GM12892 (cell line): Measurements from ENCODE around the gene TMEM236.

ENCODE experiments used
- POLR2A ChIP-seq: IDR thresholded peaks from 2 replicates; pipeline ENCODE4 v1.6.1; 2011; ENCODE audit warnings: low read depth, low read length, control low read depth
- POLR2AphosphoS5 ChIP-seq: IDR thresholded peaks from 2 replicates; pipeline ENCODE4 v1.6.1; 2011; ENCODE audit warnings: low read depth, low read length, control low read depth

DNA sequence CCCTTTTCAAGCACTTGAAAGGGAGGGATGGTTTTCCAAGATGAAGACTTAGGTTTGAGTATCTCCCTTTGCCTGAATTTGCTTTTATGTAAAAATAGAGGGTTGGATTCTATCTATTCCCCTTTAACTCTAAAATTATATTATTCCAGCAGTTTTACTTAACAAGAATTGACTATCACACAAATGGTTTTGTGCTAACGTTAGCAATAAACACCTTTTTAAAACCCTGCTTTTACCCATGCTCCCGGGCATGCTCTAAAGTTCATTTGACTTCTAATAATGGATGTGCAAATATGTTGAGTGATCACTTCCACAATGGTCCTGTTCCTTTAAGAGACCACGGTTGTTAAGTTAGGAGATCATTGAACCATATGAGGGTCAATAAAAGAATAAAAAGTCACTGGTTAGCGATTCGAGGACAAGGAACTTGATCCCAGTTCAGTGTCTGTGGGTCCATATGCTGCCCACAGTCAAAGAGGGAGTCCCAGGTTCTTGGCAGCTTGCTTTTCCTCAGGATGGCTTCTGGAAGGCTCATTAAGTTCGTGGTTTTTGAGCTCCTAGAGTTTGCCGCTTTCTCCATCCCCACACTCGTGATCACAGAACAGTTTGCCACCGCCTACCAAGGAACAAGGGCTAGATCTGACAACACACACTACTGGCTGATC, at the start of gene TMEM236:
- TF ChIP-seq POLR2AphosphoS5: no peak
- TF ChIP-seq POLR2A: no peak
